Keratinocyte (primary cell): ENCODE results near the gene DENND5B. TPM values are rescaled to one million over a fixed set of nuclear protein-coding genes. Genes with fewer than 3 reads are reported as not detected.
A peak's percentile ranks its signal among the peaks of the same experiment; 100 is the strongest.
"Not testable (repeated sequence)": the region's sequence is repeated elsewhere in the genome, so short reads cannot be mapped to it uniquely, and the experiment has no call there.

Source experiments
- DNase-seq: peaks from one replicate; pipeline ENCODE4 v3.0.0-alpha.2; 2011; ENCODE audit warnings: low read depth, missing footprints, low spot score
- FAIRE-seq: peaks from 2 replicates; lab custom pipeline; 2011; peaks lifted over from hg19 to GRCh38; lab: Jason Lieb, UNC
- H2AFZ ChIP-seq: 2 replicates; pipeline ENCODE4 v1.6.0; 2012; ENCODE audit warnings: low read length, control low read depth, inconsistent platforms; ENCODE audit not compliant: control insufficient read depth
- H3K27ac ChIP-seq: 2 replicates; pipeline ENCODE4 v1.5.1; 2011; ENCODE audit warnings: low read length; ENCODE audit not compliant: control insufficient read depth, insufficient read depth
- H3K27me3 ChIP-seq: 3 replicates; pipeline ENCODE4 v1.6.0; 2011; ENCODE audit warnings: low read length; ENCODE audit not compliant: control insufficient read depth, insufficient read depth; ENCODE audit errors: extremely low read depth
- H3K36me3 ChIP-seq, 2 experiments: 2 replicates in 1 of 2; 3 replicates in 1 of 2; pipeline ENCODE4 v1.5.1; 2011; ENCODE audit warnings: low read length in 2 of 2, mild to moderate bottlenecking in 1 of 2; ENCODE audit not compliant: control insufficient read depth in 2 of 2, insufficient read depth in 2 of 2; ENCODE audit errors: extremely low read depth in 1 of 2
- H3K4me1 ChIP-seq: 3 replicates; pipeline ENCODE4 v1.5.1; 2011; ENCODE audit warnings: low read length; ENCODE audit not compliant: control insufficient read depth, insufficient read depth; ENCODE audit errors: extremely low read depth
- H3K4me2 ChIP-seq: 3 replicates; pipeline ENCODE4 v1.6.0; 2011; ENCODE audit warnings: low read depth, low read length; ENCODE audit not compliant: control insufficient read depth, insufficient read depth; ENCODE audit errors: extremely low read depth
- H3K4me3 ChIP-seq, 3 experiments: fragments of 200-600 bp in 1 of 3; sonication (generic) in 1 of 3; 2 replicates in 2 of 3; 3 replicates in 1 of 3; pipeline ENCODE4 v1.5.1; 2011 to 2016; ENCODE audit warnings: low read length in 3 of 3, mild to moderate bottlenecking in 3 of 3, control low read depth in 2 of 3, inconsistent platforms in 1 of 3, low read depth in 1 of 3, mixed read lengths in 1 of 3, mixed run types in 1 of 3, moderate library complexity in 1 of 3; ENCODE audit not compliant: control insufficient read depth in 2 of 3, insufficient read depth in 2 of 3; ENCODE audit errors: extremely low read depth in 1 of 3
- H3K79me2 ChIP-seq: 2 replicates; pipeline ENCODE4 v1.6.0; 2012; ENCODE audit warnings: low read length; ENCODE audit not compliant: control insufficient read depth, insufficient read depth
- H3K9ac ChIP-seq: 3 replicates; pipeline ENCODE4 v1.6.0; 2011; ENCODE audit warnings: low read length; ENCODE audit not compliant: control insufficient read depth, insufficient read depth; ENCODE audit errors: extremely low read depth
- H3K9me1 ChIP-seq: 3 replicates; pipeline ENCODE4 v1.6.0; 2011; ENCODE audit warnings: low read length; ENCODE audit not compliant: control insufficient read depth, insufficient read depth; ENCODE audit errors: extremely low read depth
- H3K9me3 ChIP-seq: 2 replicates; pipeline ENCODE4 v1.5.1; 2012; ENCODE audit warnings: low read depth, low read length; ENCODE audit not compliant: control insufficient read depth
- H4K20me1 ChIP-seq: 3 replicates; pipeline ENCODE4 v1.6.0; 2011; ENCODE audit warnings: low read length; ENCODE audit not compliant: control insufficient read depth, insufficient read depth; ENCODE audit errors: extremely low read depth
- CTCF ChIP-seq, 3 experiments: IDR thresholded peaks in 1 of 3; conservative IDR thresholded peaks in 1 of 3; optimal IDR thresholded peaks in 1 of 3; 2 replicates in 2 of 3; 3 replicates in 1 of 3; pipeline versions ENCODE3 to v1.5.1; 2011; ENCODE audit warnings: low read length in 3 of 3, mild to moderate bottlenecking in 3 of 3, moderate library complexity in 2 of 3, control low read depth in 1 of 3, inconsistent platforms in 1 of 3; ENCODE audit not compliant: insufficient read depth in 2 of 3; ENCODE audit errors: extremely low read depth in 1 of 3
- EZH2 ChIP-seq: IDR thresholded peaks from one replicate; pipeline ENCODE4 v1.6.1; 2012; ENCODE audit warnings: inconsistent platforms, mild to moderate bottlenecking, low read length, moderate library complexity
- dilution Hi-C: fragments of 300-500 bp; cut with MboI; formaldehyde crosslinking; loops from one replicate; pipeline ENCODE4 v1.7.0; 2020; ENCODE audit warnings: low sequenced_read_pairs; ENCODE audit not compliant: extremely low pct_ligation_motif_present
- polyA plus RNA-seq, 5 experiments: library from polyadenylated mRNA; depleted of rRNA in 3 of 5; stranded (reverse) in 3 of 5; stranded (forward) in 1 of 5; unstranded in 1 of 5; fragments of >200 nt; gene quantifications; 1 replicate in 1 of 5; 2 replicates in 3 of 5; 3 replicates in 1 of 5; pipeline versions ENCODE4 v1.2.1 to v1.2.3, GENCODE V29; 2011 to 2012; ENCODE audit warnings: missing spikeins in 2 of 5, low read depth in 1 of 5, low replicate concordance in 1 of 5

Gene DENND5B
- polyA plus RNA-seq, 1 donor (not counting 4 experiments of a cell fraction or from before 2014, with no cell fraction given), result 4.7 TPM

- no peak overlapping the region for H3K4me2 ChIP-seq
- H3K27me3 ChIP-seq, result no peaks in the 10 kb centered on the region
- H3K9ac ChIP-seq, result no peak overlapping the region
- no peaks in the 10 kb centered on the region for H3K36me3 ChIP-seq
- dilution Hi-C loops, result no loop called here
- H3K4me3 ChIP-seq, result no peak overlapping the region
- no peak overlapping the region for H3K27ac ChIP-seq
- H3K9me1 ChIP-seq, result no peaks in the 10 kb centered on the region
- H2AFZ ChIP-seq, result no peak overlapping the region
- no peaks in the 10 kb centered on the region for H3K9me3 ChIP-seq
- TF ChIP-seq CTCF (optimal IDR thresholded peaks at IDR 0.05 in 1 of 3, IDR thresholded peaks at IDR 0.05 in 1 of 3, conservative IDR thresholded peaks at IDR 0.05 in 1 of 3; ENCODE audit: extremely low read depth in 1 of 3, insufficient read depth in 2 of 3, low read length in 3 of 3), result no peak
- no peak for TF ChIP-seq EZH2
- no peak for FAIRE-seq
- H3K79me2 ChIP-seq, result no peaks in the 10 kb centered on the region
- H4K20me1 ChIP-seq, result no peaks in the 10 kb centered on the region
- DNase-seq, result no peak
- peaks cover 5% of the 10 kb centered on the region for H3K4me1 ChIP-seq
These were observed 185.9 kb downstream of the DENND5B start for GRCh38 chr12:31405021-31405420.

GRCh38 chr12:31403099-31403607 lies 187.8 kb downstream of the DENND5B start:
- H2AFZ ChIP-seq, H3K36me3 ChIP-seq, H3K27ac ChIP-seq, H3K79me2 ChIP-seq, H3K4me1 ChIP-seq, H3K4me2 ChIP-seq, dilution Hi-C loops, H3K9ac ChIP-seq, H3K4me3 ChIP-seq, H3K9me3 ChIP-seq, H3K9me1 ChIP-seq, H4K20me1 ChIP-seq, H3K27me3 ChIP-seq: not testable (repeated sequence)
- TF ChIP-seq CTCF (optimal IDR thresholded peaks at IDR 0.05 in 1 of 3, IDR thresholded peaks at IDR 0.05 in 1 of 3, conservative IDR thresholded peaks at IDR 0.05 in 1 of 3; ENCODE audit: extremely low read depth in 1 of 3, insufficient read depth in 2 of 3, low read length in 3 of 3), result peak; percentile 85 to 92 (median 86)
- DNase-seq (peak; percentile 25), FAIRE-seq (peak; percentile 75)
